T-helper 17 cell (primary cell): Measurements from ENCODE around the gene L1CAM. TPM values are rescaled to one million over a fixed set of nuclear protein-coding genes. Genes with fewer than 3 reads are reported as not detected.

Source experiments
- ATAC-seq: fragments of 150-1000 bp; cut with Tn5 transposase; 2 replicates; pipeline ENCODE4 v1.10.0; 2021; ENCODE audit warnings: mild to moderate bottlenecking, moderate library complexity
- DNase-seq, 3 donors: peaks; one replicate each; pipeline versions ENCODE4 v3.0.0 to v3.0.0-alpha.2; 2020 to 2021
- H3K9me3 ChIP-seq: one replicate; pipeline ENCODE4 v1.7.0; 2013; ENCODE audit warnings: low read length, mild to moderate bottlenecking; ENCODE audit not compliant: control insufficient read depth, poor library complexity, severe bottlenecking
- H3K27ac Mint-ChIP-seq: one replicate; pipeline ENCODE4 v1.8.0; 2022; ENCODE audit warnings: mild to moderate bottlenecking, moderate library complexity, mixed read lengths
- H3K27me3 Mint-ChIP-seq: one replicate; pipeline ENCODE4 v1.8.0; 2022; ENCODE audit warnings: mixed read lengths
- H3K36me3 Mint-ChIP-seq: one replicate; pipeline ENCODE4 v1.8.0; 2022; ENCODE audit warnings: low read depth, mixed read lengths
- H3K4me1 Mint-ChIP-seq: one replicate; pipeline ENCODE4 v1.8.0; 2022; ENCODE audit warnings: mild to moderate bottlenecking, mixed read lengths
- H3K4me3 Mint-ChIP-seq: one replicate; pipeline ENCODE4 v1.8.0; 2022; ENCODE audit warnings: mild to moderate bottlenecking, moderate library complexity, mixed read lengths
- total RNA-seq, 4 donors: library from RNA in 2 of 4; stranded (reverse) in 2 of 4; gene quantifications; one replicate each; pipeline ENCODE4 v1.2.3 and lab custom pipeline; 2022 to 2026

The L1CAM gene
- total RNA-seq, 2 donors from 2014 or later, result 2.3 to 3.9 TPM

DNA sequence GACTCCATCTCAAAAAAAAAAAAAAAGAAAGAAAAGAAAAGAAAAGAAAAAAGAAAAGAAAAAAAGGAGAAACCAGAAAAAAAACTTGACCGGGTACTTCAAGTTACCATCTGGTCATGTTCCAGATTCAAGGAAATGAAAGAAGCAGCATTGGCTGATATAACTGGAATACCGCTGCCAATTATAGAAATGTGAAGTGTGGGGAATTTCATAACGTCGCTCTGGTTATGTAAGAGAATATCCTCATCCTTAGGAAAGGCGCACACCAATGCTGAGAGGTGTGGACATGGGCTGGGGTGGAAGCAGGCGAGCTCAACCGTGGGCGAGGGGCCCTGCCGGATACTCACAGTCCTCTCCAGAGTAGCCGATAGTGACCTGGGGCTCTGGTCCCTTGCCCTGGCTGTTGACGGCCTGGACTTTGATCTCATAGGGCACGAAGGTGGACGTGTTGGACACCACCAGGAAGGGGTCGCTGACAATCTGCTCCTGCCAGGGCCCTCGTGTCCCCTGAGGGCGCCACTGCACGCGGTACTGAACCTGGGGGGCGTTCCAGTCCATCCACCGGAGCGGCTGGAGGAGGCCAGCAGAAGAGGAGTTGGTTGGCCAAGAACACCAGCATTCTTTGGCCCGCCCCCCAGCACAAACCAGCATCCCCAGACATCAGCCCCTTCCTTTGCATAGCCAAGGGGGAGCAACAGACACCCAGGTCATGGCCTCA lies 19.5 kb downstream of the L1CAM start:
- no peak overlapping the region for H3K4me3 Mint-ChIP-seq
- ATAC-seq (no peak), DNase-seq (no peak)
- no peak overlapping the region for H3K27ac Mint-ChIP-seq
- no peaks in the 10 kb centered on the region for H3K27me3 Mint-ChIP-seq
- H3K36me3 Mint-ChIP-seq, result no peaks in the 10 kb centered on the region
- H3K9me3 ChIP-seq, result no peaks in the 10 kb centered on the region
- H3K4me1 Mint-ChIP-seq, result no peaks in the 10 kb centered on the region

- H3K4me3 Mint-ChIP-seq, result peak overlapping the region; percentile 31
- H3K36me3 Mint-ChIP-seq, result no peaks in the 10 kb centered on the region
- no peak for ATAC-seq
- DNase-seq, result no peak
- H3K27ac Mint-ChIP-seq, result no peak overlapping the region
- no peaks in the 10 kb centered on the region for H3K9me3 ChIP-seq
- no peaks in the 10 kb centered on the region for H3K27me3 Mint-ChIP-seq
- H3K4me1 Mint-ChIP-seq, result peaks cover 2% of the 10 kb centered on the region
Observed at GRCh38 chrX:153865685-153866084, 20.3 kb downstream of the L1CAM start.

DNA sequence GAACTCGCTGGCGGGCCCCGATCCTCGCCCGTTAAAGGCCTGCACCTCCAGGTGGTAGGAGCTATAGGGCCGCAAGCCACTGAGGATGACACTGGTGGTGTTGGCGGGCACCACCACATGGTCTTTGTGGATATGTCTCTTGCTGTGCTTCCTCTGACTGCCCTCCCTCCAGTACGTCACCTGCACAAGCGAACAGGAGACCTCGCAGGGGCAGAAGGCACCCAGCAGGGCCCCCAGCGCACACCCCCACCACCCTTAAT lies 20.7 kb downstream of the L1CAM start:
- H3K36me3 Mint-ChIP-seq, result no peaks in the 10 kb centered on the region
- H3K4me1 Mint-ChIP-seq, result peaks cover 2% of the 10 kb centered on the region
- no peak overlapping the region for H3K4me3 Mint-ChIP-seq
- H3K9me3 ChIP-seq, result no peaks in the 10 kb centered on the region
- no peaks in the 10 kb centered on the region for H3K27me3 Mint-ChIP-seq
- DNase-seq (no peak), ATAC-seq (no peak)
- no peak overlapping the region for H3K27ac Mint-ChIP-seq

- Mint-ChIP-seq H3K4me1 (peaks cover 2% of the 10 kb centered on the region), H3K4me3 (no peak overlapping the region), H3K27me3 (no peaks in the 10 kb centered on the region), H3K27ac (no peak overlapping the region), H3K36me3 (no peaks in the 10 kb centered on the region)
- no peaks in the 10 kb centered on the region for H3K9me3 ChIP-seq
- ATAC-seq (no peak), DNase-seq (no peak)
Observed at GRCh38 chrX:153864561-153865320, 21.2 kb downstream of the L1CAM start.

GRCh38 chrX:153864101-153864500 lies 21.9 kb downstream of the L1CAM start:
- no peak for DNase-seq
- Mint-ChIP-seq H3K4me1 (peaks cover 5% of the 10 kb centered on the region), H3K36me3 (no peaks in the 10 kb centered on the region), H3K4me3 (no peak overlapping the region), H3K27me3 (no peaks in the 10 kb centered on the region), H3K27ac (no peak overlapping the region)
- ATAC-seq, result no peak
- no peaks in the 10 kb centered on the region for H3K9me3 ChIP-seq

DNA sequence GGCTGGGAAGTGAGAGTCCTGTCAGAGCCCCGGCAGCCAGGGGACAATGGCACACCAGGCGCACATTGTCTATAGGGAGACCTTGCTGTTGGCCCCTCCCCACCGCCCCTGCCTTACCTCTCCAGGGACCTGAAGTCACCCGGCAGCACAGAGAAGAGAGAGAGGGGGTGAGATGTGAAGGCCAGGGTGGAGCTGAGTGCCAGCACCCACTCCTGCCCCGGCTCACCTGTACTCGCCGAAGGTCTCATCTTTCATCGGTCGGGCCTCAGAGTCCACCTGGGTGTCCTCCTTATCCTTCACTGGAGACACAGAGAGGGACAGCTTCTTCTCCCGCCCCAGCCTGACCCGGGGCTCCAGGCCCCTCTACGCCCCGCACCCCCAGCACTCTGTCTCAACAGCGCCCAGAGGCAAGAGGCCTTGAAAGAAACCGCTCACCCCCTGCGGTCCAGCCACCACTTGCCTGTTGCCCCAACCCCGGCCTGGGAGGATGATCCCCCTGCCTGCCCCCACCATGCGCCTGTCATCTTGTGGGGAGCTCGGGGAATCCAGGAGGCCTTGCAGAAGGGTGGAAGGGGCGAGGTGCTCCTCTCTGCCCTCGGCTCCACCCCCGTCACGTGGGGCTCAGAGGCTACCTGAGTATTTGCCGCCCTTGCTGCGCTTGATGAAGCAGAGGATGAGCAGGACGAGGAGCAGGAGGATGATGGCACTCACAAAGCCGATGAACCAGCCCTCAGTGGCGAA lies 22.6 kb downstream of the L1CAM start:
- H3K9me3 ChIP-seq, result no peaks in the 10 kb centered on the region
- Mint-ChIP-seq H3K27ac (no peak overlapping the region), H3K4me3 (no peak overlapping the region), H3K27me3 (no peaks in the 10 kb centered on the region), H3K36me3 (no peaks in the 10 kb centered on the region), H3K4me1 (peaks cover 5% of the 10 kb centered on the region)
- no peak for DNase-seq
- no peak for ATAC-seq

DNA sequence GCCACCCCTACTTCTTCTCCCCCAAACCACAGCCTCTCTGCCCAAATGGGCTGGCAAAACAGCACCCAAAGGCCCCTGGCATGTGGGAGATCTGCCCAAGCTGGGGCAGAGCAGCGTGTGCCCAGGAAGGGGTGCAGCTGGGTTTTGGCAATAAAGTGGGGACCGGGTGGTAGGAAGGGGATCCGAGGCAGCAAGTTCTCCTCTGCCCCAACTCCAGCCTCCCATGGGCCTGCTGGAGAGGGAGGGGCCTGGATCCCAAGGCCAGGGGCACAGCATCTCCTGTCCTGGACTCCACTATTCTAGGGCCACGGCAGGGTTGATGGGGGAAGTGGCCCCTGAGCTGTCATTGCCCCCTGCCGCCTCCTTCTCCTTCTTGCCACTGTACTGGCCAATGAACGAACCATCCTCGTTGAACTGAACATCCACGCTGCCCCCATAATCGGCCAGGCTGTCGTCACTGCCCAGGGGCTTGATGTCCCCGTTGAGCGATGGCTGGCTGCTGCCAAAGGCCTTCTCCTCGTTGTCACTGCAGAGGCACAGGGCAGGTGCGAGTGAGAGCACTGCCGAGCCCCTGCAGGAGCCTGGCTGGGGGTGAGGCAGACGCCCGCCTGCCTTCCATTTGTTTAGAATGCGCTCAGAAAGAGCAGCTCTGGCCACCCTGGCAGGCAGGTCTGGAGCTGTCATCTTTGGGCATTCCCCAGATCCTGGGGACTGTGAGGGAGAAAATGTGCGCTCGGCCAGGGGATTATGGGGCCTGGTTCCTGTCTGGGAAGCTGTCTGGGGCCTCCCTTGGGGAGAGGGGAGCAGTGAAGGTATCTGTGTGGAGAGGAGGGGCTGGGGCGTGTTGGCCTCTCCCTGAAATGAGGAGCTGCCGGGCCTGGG lies 23.4 kb downstream of the L1CAM start:
- ATAC-seq, result no peak
- no peak overlapping the region for H3K4me3 Mint-ChIP-seq
- no peaks in the 10 kb centered on the region for H3K9me3 ChIP-seq

GRCh38 chrX:153861733-153862310 lies 24.2 kb downstream of the L1CAM start:
- H3K27ac Mint-ChIP-seq, result no peak overlapping the region
- ATAC-seq, result no peak

More for the DNA sequence above, 23.4 kb downstream of the L1CAM start:
- Mint-ChIP-seq H3K4me1 (peaks cover 6% of the 10 kb centered on the region), H3K27me3 (no peaks in the 10 kb centered on the region), H3K27ac (no peak overlapping the region), H3K36me3 (no peaks in the 10 kb centered on the region)
- DNase-seq, result no peak

DNA sequence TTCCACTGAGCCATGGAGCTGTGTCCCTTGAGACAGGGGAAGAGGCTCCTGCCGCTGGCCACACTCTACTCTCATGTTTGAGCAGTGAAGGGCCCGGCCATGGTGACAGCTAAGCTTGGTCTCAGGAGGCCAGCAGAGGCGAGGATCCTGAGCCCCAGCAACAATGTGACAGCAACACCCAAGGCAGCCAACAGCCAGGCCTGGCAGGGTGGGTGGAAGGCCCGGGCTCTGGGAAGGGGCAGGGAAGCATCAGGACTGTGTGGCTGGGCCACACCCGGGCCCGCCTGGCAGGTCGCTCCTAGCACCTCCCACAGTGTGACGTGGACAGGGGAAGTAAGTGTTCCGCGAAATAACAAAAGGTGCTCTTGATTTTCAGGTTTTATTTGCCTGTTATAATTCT lies 24.8 kb downstream of the L1CAM start:
- H3K27me3 Mint-ChIP-seq, result no peaks in the 10 kb centered on the region
- peak overlapping the region; percentile 74 for H3K27ac Mint-ChIP-seq
- H3K36me3 Mint-ChIP-seq, result no peaks in the 10 kb centered on the region
- DNase-seq, result no peak
- H3K4me1 Mint-ChIP-seq, result peaks cover 13% of the 10 kb centered on the region
- no peaks in the 10 kb centered on the region for H3K9me3 ChIP-seq
- no peak overlapping the region for H3K4me3 Mint-ChIP-seq
- no peak for ATAC-seq

More at GRCh38 chrX:153861733-153862310, 24.2 kb downstream of the L1CAM start:
- Mint-ChIP-seq H3K4me1 (peaks cover 13% of the 10 kb centered on the region), H3K4me3 (no peak overlapping the region), H3K27me3 (no peaks in the 10 kb centered on the region), H3K36me3 (no peaks in the 10 kb centered on the region)
- DNase-seq, result no peak
- no peaks in the 10 kb centered on the region for H3K9me3 ChIP-seq

DNA sequence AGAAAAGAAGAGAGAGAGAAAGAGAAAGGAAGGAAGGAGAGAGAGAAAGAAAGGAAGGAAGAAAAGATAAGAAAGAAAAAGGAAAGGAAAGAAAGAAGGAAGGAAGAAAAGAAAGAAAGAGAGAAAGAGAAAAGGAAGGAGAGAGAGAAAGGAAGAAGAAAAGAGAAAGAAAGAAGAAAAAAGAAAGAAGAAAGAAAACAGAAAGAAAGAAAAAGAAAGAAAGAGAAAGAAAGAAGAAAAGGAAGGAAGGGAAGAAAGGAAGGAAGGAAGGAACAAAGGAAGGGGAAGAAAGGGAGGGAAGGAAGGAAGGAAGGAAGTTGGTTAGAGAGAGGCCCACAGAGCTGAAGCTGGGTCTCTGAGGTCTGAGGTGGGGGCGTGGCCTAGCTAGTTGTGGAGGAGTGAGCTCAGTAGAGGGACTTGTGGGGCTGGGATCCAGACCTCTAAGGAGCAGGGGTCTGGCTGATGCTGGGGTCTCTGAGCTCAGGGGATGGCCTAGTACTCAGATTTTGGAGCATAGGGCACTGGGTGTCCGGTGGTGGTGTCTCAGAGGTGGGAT lies 28.5 kb downstream of the L1CAM start:
- no peak overlapping the region for H3K4me3 Mint-ChIP-seq

GRCh38 chrX:153854702-153855101 lies 31.3 kb downstream of the L1CAM start:
- no peak for DNase-seq
- Mint-ChIP-seq H3K36me3 (no peaks in the 10 kb centered on the region), H3K27ac (no peak overlapping the region), H3K4me1 (peaks cover 10% of the 10 kb centered on the region), H3K4me3 (no peak overlapping the region), H3K27me3 (no peaks in the 10 kb centered on the region)
- H3K9me3 ChIP-seq, result no peaks in the 10 kb centered on the region
- ATAC-seq, result no peak

More for the DNA sequence above, 28.5 kb downstream of the L1CAM start:
- no peaks in the 10 kb centered on the region for H3K27me3 Mint-ChIP-seq
- DNase-seq (no peak), ATAC-seq (no peak)
- no peak overlapping the region for H3K27ac Mint-ChIP-seq
- no peaks in the 10 kb centered on the region for H3K36me3 Mint-ChIP-seq
- peaks cover 13% of the 10 kb centered on the region for H3K4me1 Mint-ChIP-seq
- no peaks in the 10 kb centered on the region for H3K9me3 ChIP-seq

DNA sequence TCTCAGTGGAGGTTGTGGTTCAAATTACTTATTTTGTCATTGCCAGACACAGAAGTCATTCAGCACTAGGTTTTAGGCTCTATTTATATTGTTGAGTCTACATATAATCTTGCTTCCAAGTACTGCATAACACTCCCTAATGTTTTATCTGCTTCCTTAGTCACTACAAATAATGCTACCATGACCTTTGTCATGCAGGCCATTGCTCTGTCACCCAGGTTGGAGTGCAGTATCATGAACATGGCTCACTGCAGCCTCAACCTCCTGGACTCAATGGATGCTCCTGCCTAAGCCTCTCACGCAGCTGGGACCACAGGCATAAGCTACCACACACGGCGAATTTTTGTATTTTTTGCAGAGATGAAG lies 32.1 kb downstream of the L1CAM start:
- Mint-ChIP-seq H3K27me3 (no peaks in the 10 kb centered on the region), H3K27ac (no peak overlapping the region), H3K4me1 (peaks cover 8% of the 10 kb centered on the region), H3K4me3 (no peak overlapping the region), H3K36me3 (no peaks in the 10 kb centered on the region)
- ATAC-seq (no peak), DNase-seq (no peak)
- H3K9me3 ChIP-seq, result no peaks in the 10 kb centered on the region
